Epithelial cell of proximal tubule (primary cell): ENCODE results near the gene INO80B. TPM values are rescaled to one million over a fixed set of nuclear protein-coding genes. Genes with fewer than 3 reads are reported as not detected.

ENCODE experiments used
- DNase-seq: peaks from one replicate; pipeline ENCODE4 v3.0.0-alpha.2; 2011; ENCODE audit warnings: low read depth
- H3K4me3 ChIP-seq: 2 replicates; pipeline ENCODE4 v1.5.1; 2011; ENCODE audit warnings: low read depth, mild to moderate bottlenecking, low read length
- total RNA-seq: library from RNA; depleted of rRNA; stranded (reverse); fragments of >200 nt; gene quantifications from 2 replicates; pipeline ENCODE4 v1.2.3, GENCODE V29; 2015
- TF ChIP-seq, protein P1 (sequence below): conservative IDR thresholded peaks from 2 replicates; pipeline ENCODE4 v1.5.1; 2012; ENCODE audit warnings: low read depth, mild to moderate bottlenecking, low read length

INO80B gene
- 5.3 and 7.0 TPM in 2 replicates for total RNA-seq

GRCh38 chr2:74454654-74455511 is at the start of gene INO80B:
TSS of gene INO80B (plus strand) at chr2:74455087. CDS start at chr2:74455117, 30 bp downstream.
- peak within 1 kb of the TSS; percentile 80 for H3K4me3 ChIP-seq
- TF ChIP-seq, protein P1, sequence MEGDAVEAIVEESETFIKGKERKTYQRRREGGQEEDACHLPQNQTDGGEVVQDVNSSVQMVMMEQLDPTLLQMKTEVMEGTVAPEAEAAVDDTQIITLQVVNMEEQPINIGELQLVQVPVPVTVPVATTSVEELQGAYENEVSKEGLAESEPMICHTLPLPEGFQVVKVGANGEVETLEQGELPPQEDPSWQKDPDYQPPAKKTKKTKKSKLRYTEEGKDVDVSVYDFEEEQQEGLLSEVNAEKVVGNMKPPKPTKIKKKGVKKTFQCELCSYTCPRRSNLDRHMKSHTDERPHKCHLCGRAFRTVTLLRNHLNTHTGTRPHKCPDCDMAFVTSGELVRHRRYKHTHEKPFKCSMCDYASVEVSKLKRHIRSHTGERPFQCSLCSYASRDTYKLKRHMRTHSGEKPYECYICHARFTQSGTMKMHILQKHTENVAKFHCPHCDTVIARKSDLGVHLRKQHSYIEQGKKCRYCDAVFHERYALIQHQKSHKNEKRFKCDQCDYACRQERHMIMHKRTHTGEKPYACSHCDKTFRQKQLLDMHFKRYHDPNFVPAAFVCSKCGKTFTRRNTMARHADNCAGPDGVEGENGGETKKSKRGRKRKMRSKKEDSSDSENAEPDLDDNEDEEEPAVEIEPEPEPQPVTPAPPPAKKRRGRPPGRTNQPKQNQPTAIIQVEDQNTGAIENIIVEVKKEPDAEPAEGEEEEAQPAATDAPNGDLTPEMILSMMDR = no peak
- peak; percentile 93 for DNase-seq

- TF ChIP-seq, protein P1 = no peak
- H3K4me3 ChIP-seq = no peak overlapping the region
- peak; percentile 31 for DNase-seq
These were observed 48.9 kb upstream of the INO80B start for GRCh38 chr2:74406035-74406434.

GRCh38 chr2:74407682-74408081 is 47.2 kb upstream of the INO80B start:
- no peak for DNase-seq
- TF ChIP-seq, protein P1 = no peak
- H3K4me3 ChIP-seq = no peak overlapping the region

GRCh38 chr2:74413001-74413698 is 41.7 kb upstream of the INO80B start:
- TF ChIP-seq, protein P1 = no peak
- no peak for DNase-seq
- no peak overlapping the region for H3K4me3 ChIP-seq

DNA sequence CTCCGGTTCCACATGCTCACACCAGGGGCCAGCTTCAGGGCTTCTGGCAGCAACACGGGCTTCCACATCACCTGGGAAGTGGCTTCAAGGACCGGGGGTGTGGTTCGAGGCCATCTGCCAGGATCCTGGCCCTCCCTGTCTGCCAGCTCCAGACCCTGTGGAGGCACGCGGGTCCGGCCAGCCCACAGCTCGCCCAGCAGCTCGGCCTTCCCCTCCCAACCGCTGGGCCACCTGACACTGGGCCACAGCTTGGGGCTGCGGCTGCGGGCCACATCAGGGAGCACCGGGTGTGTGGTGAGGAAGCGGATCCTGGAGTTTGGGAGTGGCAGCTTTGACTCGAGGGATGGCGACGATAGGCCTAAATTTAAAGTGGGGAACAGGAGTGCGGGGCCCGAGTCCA is 40.4 kb upstream of the INO80B start:
- no peak for DNase-seq
- peak overlapping the region; percentile 64 for H3K4me3 ChIP-seq
- TF ChIP-seq, protein P1 = no peak

DNA sequence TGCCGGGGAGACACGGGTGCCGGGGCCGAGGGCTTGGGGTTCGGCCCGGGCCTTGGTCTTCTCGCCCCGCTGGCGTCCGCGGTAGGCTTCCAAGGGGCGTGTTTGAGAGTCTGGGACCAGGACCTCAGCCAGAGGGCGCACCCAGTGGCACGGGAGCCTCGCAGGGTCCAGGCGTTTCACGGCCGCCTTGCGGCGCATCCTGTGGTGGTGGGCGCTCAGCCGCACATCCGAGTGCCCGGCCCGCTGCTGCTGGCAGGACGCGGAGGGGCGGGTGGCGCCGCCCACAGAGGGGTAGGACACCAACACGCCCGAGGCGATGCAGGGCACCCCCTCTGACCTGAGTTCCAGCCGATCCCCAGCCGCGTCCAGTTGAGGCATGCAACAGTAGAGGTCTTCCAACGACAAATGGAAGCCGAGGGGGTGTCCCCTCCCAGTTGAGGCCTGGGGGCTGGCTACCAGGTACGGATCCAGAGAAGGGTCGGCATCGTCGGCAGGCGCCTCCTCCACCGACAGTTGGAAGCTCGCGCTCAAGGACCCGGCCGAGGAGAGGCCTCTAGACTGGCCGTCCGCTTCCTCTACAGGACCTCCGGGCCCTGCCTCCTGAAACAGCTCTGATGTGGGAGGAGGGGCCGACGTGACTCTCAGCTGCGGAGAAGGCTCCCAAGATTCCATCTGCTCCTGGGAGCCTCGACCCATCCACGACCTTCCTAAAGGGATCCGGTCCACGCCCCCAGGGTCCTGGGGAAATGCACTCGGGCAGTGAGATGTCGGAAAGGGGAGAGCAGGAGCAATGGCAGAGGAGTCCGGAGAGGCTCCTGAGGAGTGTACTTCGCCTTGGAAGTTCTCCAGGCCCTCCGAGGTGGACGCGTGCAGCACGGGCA is 39.8 kb upstream of the INO80B start:
- DNase-seq = no peak
- TF ChIP-seq, protein P1 = peak; percentile 32
- peak overlapping the region; percentile 64 for H3K4me3 ChIP-seq
